ENCODE measurements around the gene CBFB.

Gene CBFB

DNA sequence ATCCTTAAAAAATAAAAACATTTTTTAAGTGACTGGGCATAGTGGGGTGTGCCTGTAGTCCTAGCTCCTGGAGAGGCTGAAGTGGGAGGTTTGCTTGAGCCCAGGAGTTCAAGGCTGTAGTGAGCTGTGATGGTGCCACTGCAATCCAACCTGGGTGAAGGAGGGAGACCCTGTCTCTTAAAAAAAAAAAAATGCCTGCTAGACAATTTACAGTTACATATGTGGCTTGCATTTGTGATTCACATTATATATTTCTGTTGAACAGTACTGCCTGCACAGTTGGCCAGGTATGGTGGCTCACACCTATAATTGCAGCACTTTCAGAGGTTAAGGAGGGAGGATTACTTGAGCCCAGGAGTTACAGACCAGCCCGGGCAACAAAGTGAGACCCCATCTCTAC, 23.4 kb downstream of the CBFB start:
- no peak for DNase-seq

DNA sequence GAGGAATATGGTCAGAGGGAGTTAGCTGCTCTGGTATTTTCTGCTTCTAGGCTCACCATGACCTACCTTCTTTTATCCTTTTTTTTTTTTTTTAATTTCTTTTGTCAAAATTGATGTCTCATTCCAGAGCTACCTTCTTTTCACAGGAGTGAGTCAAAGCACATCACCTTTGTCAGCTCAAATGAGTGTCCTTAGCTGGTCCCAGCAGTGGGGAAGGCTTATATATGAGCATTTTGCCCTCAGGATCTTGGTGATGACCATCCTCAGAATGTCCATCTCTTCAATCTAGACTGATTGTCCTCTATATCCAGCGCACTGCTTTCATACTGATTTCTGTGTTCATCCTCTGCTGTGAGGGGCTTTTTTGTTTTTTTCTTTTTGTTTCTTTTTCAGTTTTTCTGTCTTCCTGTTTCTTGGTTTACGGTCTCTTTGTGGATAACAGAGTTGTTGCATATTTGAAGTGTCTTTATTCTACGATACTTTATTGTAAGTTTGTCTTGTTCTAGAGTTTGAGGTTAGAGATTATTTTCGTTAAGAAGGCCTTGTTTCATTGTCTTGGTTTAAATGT, 24.9 kb downstream of the CBFB start:
- DNase-seq = no peak

- DNase-seq = no peak
Measured at GRCh38 chr16:67054901-67055300, 26.0 kb downstream of the CBFB start.

DNA sequence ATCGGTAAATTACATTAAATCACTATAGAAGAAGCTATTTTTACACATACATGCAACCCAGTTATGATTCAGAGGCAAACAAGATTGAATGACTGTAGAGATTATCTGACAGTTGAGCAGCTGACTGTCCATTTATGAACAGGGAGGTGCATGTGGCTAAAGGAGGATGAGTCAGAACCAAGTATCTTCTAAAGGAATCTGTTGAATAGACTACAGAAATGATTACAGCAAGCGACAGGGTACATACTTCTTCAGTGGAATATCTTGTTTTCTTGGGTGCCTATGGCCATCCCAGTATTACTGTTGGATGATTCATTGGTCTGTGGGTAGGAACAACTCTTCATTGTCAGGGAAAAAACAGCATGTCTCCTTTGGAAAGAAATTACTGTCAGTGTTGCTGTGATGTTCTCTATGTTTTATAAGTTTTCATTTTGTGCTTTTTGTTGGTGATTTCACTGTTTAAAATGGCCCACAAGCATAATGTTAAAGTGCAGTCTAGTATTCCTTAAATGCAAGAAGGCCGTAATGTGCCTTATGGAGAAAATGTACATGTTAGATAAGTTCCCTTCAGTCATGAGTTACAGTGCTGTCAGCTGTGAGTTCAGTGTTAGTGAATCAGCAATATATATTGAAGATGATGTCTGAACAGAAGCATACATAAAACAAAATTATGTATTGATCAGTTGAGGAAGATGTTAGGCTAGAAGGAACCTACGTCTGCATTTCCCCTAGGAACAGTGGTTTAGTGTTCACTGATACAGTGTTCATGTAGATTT, 27.0 kb downstream of the CBFB start:
- DNase-seq = no peak

DNA sequence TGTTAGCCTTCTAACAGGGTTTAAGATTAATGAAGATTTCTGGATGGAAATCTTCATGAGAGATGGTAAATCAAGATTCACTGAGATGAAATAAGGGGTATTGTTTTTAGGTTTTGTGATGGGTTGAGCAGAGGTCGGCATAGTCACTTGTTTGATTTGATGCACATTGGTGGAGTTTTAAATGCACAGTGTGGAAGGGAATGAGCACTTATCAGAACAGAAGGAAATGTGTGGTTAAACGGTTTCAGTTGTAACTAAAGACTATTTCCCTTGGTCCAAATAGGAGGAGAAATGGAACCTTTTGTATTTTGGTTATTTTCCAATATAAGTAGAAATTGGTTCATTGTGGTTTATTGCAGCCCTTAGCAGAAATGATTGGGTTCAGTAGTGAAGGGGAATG, 34.1 kb downstream of the CBFB start:
- DNase-seq = no peak

DNA sequence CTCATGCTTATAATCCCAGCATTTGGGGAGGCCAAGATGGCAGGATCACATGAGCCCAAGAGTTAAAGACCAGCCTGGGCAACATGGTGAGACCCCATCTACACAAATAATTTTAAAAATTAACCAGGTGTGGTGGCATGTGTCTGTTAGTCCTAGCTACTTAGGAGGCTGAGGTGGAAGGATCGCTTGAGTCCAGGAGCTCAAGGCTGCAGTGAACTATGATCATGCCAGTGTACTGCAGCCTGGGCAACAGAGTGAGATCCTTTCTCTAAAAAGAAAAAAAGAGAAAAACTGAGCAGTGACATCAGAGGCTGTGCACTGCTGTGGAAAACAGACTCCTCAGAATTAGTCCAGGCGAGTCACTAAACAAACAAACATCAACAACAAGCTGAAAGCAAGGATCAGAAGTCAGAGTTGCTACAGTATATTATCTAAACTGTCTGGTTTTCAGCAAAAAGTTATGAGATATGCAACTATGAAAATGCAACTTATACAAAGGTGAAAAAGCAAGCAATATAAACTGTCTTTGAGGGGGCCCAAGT, 39.3 kb downstream of the CBFB start:
- DNase-seq = no peak

- no peak for DNase-seq
Measured at GRCh38 chr16:67071476-67072048, 42.6 kb downstream of the CBFB start.

DNA sequence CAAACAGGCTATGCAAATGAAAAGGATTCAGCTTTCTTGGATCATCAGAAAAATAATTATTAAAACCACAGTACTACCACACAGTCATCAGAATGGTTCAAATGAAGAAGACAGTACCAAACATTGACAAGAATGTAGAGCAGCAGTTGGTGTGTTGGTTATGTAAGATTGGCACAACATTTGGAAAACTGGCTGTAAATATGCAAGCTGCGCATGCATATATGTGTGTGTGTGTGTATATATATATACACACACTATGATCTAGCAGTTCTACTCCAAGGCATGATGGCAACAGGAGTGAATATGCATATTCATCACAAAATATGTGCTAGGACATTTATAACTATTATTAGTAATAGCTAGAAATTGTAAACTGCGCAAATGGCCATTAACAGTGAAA, 46.4 kb downstream of the CBFB start:
- DNase-seq = no peak

- DNase-seq = no peak
Measured at GRCh38 chr16:67077871-67078270, 48.9 kb downstream of the CBFB start.

GRCh38 chr16:67082100-67082499, 53.2 kb downstream of the CBFB start:
- no peak for DNase-seq

- DNase-seq = no peak
Measured at GRCh38 chr16:67082891-67083290, 53.9 kb downstream of the CBFB start.

- no peak for DNase-seq
Measured at GRCh38 chr16:67084345-67085028, 55.5 kb downstream of the CBFB start.

DNA sequence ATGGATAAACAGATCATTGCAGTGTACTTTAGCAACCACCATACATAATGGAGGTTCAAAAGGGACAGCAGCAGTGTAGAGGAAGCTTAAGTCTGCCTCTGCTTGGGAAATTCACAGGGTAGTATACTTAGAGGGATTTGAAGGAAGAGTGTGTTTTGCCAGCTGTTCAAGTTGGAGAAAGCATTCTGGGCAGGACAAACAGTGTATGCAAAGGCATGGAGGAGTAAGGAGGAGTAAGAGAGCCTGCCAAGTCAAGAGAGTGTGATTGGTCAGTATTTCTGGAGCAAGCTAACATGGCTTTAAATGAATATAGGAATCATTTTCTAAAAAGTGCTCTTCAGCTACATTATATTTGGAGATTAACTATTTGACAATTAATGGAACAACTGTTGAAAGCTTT, 57.9 kb downstream of the CBFB start:
- no peak for DNase-seq

DNA sequence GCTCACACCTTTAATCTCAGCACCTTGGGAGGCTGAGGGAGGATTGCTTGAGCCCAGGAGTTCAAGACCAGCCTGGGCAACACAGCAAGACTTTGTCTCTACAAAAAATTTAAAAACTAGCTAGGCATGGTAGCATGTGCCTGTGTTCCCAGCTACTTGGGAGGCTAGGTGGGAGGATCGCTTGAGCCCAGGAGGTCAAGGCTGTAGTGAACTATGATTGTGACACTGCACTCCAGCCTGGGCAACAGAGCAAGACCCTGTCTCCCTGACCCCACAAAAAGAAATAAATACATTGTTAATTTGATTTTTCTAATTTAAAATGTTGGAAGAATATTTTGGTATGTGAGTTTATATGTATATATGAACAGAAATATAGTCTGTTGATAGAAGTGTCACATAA, 58.3 kb downstream of the CBFB start:
- no peak for DNase-seq

DNA sequence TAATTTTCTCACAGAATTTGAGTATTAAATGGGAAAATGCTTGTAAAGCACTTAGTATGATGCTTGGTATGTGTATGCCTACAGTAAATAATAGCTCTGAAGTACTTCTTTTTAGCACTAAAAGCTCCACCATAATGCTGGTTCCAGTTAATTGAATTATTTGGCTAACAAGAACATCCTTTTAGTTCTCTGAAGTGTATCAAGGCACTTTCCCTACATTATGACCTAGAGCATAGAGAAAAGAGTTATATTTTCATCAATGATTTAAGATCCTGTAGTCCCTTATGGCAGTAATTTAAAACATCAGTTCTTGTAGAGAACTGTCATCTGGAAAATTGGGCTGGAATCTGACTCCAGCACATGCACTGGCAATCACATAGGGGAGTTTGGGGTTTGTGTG, 58.9 kb downstream of the CBFB start:
- DNase-seq = no peak

DNA sequence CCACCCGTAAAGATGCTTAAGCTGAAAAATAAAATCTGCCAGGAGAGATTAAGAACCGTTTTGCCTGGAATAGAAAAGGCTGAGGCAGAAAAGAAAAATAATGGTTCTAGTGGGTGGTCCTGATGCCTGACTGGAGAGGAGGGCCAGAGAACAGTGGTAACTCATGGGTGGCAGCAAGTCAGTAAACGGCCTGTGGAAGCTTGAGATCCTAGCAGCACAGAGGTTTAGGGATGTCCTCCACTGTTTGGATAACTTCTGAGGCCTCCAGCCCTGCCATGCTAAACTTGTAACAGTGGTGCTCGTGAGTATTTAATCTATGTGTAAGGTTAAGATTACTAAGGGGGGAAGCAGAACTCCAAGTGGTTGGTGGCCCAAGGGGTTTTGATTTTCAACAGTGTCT, 59.6 kb downstream of the CBFB start:
- no peak for DNase-seq

GRCh38 chr16:67089101-67089500, 60.2 kb downstream of the CBFB start:
- no peak for DNase-seq

DNA sequence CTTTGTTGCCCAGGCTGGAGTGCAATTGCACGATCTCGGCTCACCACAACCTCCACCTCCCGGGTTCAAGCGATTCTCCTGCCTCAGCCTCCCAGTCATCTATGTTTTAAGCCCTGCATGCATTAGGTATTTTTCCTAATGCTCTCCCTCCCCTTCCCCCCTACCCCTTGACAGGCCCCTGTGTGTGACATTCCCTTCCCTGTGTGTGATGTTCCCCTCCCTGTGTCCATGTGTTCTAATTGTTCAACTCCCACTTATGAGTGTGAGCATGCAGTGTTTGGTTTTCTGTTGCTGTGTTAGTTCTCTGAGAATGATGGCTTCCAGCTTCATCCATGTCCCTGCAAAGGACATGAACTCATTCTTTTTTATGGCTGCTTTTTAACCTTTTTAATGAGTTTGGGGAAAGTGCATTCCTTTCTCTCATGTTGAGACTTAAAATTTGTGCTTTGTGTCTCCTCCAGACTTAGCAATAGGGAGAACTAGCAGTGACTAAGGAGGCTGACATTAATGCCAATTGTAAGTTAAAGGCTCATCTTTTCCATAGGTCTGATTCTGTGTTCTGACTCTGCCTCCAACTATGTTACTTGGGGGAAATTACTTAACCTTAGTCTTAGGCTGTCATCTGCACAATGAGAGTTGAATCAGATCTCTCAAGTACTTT, 63.1 kb downstream of the CBFB start:
- DNase-seq = no peak

GRCh38 chr16:67093098-67093726, 64.3 kb downstream of the CBFB start:
- DNase-seq = no peak

- no peak for DNase-seq
Measured at GRCh38 chr16:67098599-67098998, 69.7 kb downstream of the CBFB start.

- no peak for DNase-seq
Measured at GRCh38 chr16:67100569-67101310, 71.8 kb downstream of the CBFB start.

All from NCI-H2081 treated with DMSO at 0.1 percent for 48 hours (cell line).